OCI-LY1 (cell line): ENCODE results near the gene PRAC1.

Experiments used
- H2AFZ ChIP-seq: fragments of 200-600 bp; sonication (generic), shearing (Covaris generic); 2 replicates; pipeline ENCODE4 v1.6.0; 2014; ENCODE audit warnings: antibody characterized with exemption, mild to moderate bottlenecking, low read length
- H3F3A ChIP-seq: fragments of 200-600 bp; sonication (generic), shearing (Covaris generic); 2 replicates; pipeline ENCODE4 v1.6.0; 2014; ENCODE audit warnings: mild to moderate bottlenecking, antibody characterized with exemption, low read length, moderate library complexity; ENCODE audit not compliant: insufficient read depth
- H3K27ac ChIP-seq: fragments of 200-600 bp; sonication (generic); 2 replicates; pipeline ENCODE4 v1.5.1; 2014; ENCODE audit warnings: low read length, mixed run types, mild to moderate bottlenecking, low read depth; ENCODE audit not compliant: poor library complexity, severe bottlenecking
- H3K27me3 ChIP-seq: fragments of 200-600 bp; sonication (generic); 2 replicates; pipeline ENCODE4 v1.6.0; 2014; ENCODE audit warnings: antibody characterized with exemption, mild to moderate bottlenecking, low read length, moderate library complexity; ENCODE audit not compliant: insufficient read depth
- H3K36me3 ChIP-seq: fragments of 200-600 bp; sonication (generic); 2 replicates; pipeline ENCODE4 v1.6.1; 2014; ENCODE audit warnings: mild to moderate bottlenecking, antibody characterized with exemption, low read length, moderate library complexity, mixed read lengths; ENCODE audit not compliant: insufficient read depth
- H3K4me1 ChIP-seq: fragments of 200-600 bp; sonication (generic); 2 replicates; pipeline ENCODE4 v1.5.1; 2014; ENCODE audit warnings: mild to moderate bottlenecking, low read length, moderate library complexity; ENCODE audit not compliant: insufficient read depth, severe bottlenecking
- H3K4me2 ChIP-seq: fragments of 200-600 bp; sonication (generic), shearing (Covaris generic); 2 replicates; pipeline ENCODE4 v1.6.1; 2014; ENCODE audit warnings: low read length
- H3K4me3 ChIP-seq: fragments of 200-600 bp; sonication (generic); 2 replicates; pipeline ENCODE4 v1.5.1; 2014; ENCODE audit warnings: low read length, low read depth, mild to moderate bottlenecking, mixed read lengths; ENCODE audit not compliant: poor library complexity, severe bottlenecking
- H3K79me2 ChIP-seq: fragments of 200-600 bp; shearing (Covaris generic); 2 replicates; pipeline ENCODE4 v1.6.1; 2016; ENCODE audit warnings: mixed run types, low read length, mixed read lengths; ENCODE audit not compliant: insufficient read depth
- H3K9ac ChIP-seq: fragments of 200-600 bp; sonication (generic), shearing (Covaris generic); 2 replicates; pipeline ENCODE4 v1.6.1; 2014; ENCODE audit warnings: mild to moderate bottlenecking, low read length, mixed read lengths
- H3K9me2 ChIP-seq: fragments of 200-600 bp; sonication (generic), shearing (Covaris generic); 2 replicates; pipeline ENCODE4 v1.6.1; 2014; ENCODE audit warnings: low read depth, mild to moderate bottlenecking, low read length, mixed read lengths
- H3K9me3 ChIP-seq: fragments of 200-600 bp; shearing (Covaris generic); 2 replicates; pipeline ENCODE4 v1.6.1; 2014; ENCODE audit warnings: low read length, mixed read lengths
- H4K20me1 ChIP-seq: fragments of 200-600 bp; sonication (generic), shearing (Covaris generic); 2 replicates; pipeline ENCODE4 v1.6.0; 2016; ENCODE audit warnings: mild to moderate bottlenecking, low read length; ENCODE audit not compliant: insufficient read depth
- CTCF ChIP-seq: fragments of 200-600 bp; sonication (generic), shearing (Covaris generic); IDR thresholded peaks from 2 replicates; pipeline ENCODE4 v1.5.1; 2017; ENCODE audit warnings: mild to moderate bottlenecking, antibody characterized with exemption, low read length, moderate library complexity, mixed read lengths
- EZH2 ChIP-seq: fragments of 200-600 bp; sonication (generic), shearing (Covaris generic); IDR thresholded peaks from 2 replicates; pipeline ENCODE4 v1.8.0; 2017; ENCODE audit warnings: borderline replicate concordance, mixed run types, mild to moderate bottlenecking, antibody characterized with exemption, low read length, moderate library complexity, mixed read lengths

The PRAC1 gene

GRCh38 chr17:48681609-48682008, 40.7 kb downstream of the PRAC1 start:
- H3K36me3 ChIP-seq, result no peaks in the 10 kb centered on the region
- no peak overlapping the region for H2AFZ ChIP-seq
- no peak overlapping the region for H3K4me3 ChIP-seq
- H3K27me3 ChIP-seq, result no peaks in the 10 kb centered on the region; the same call in 1 of the 2 replicates
- no peak overlapping the region for H3K4me2 ChIP-seq
- no peaks in the 10 kb centered on the region for H3K9me2 ChIP-seq
- no peak overlapping the region for H3K27ac ChIP-seq
- no peak overlapping the region for H3K9ac ChIP-seq
- TF ChIP-seq EZH2, result no peak
- H3K79me2 ChIP-seq, result no peaks in the 10 kb centered on the region
- no peaks in the 10 kb centered on the region for H3K4me1 ChIP-seq
- H4K20me1 ChIP-seq, result no peaks in the 10 kb centered on the region
- H3K9me3 ChIP-seq, result no peaks in the 10 kb centered on the region
- H3F3A ChIP-seq, result no peaks in the 10 kb centered on the region

GRCh38 chr17:48679385-48680096, 42.8 kb downstream of the PRAC1 start:
- no peaks in the 10 kb centered on the region for H3K36me3 ChIP-seq
- no peaks in the 10 kb centered on the region for H3K9me3 ChIP-seq
- TF ChIP-seq EZH2, result no peak
- TF ChIP-seq CTCF, result no peak
- no peaks in the 10 kb centered on the region for H4K20me1 ChIP-seq
- H3K79me2 ChIP-seq, result no peaks in the 10 kb centered on the region
- H3F3A ChIP-seq, result no peaks in the 10 kb centered on the region
- no peaks in the 10 kb centered on the region; the same call in 1 of the 2 replicates for H3K27me3 ChIP-seq
- no peak overlapping the region for H3K9ac ChIP-seq
- H2AFZ ChIP-seq, result no peak overlapping the region
- H3K27ac ChIP-seq, result no peak overlapping the region
- H3K4me1 ChIP-seq, result no peaks in the 10 kb centered on the region
- no peaks in the 10 kb centered on the region for H3K9me2 ChIP-seq
- H3K4me3 ChIP-seq, result no peak overlapping the region
- H3K4me2 ChIP-seq, result no peak overlapping the region

DNA sequence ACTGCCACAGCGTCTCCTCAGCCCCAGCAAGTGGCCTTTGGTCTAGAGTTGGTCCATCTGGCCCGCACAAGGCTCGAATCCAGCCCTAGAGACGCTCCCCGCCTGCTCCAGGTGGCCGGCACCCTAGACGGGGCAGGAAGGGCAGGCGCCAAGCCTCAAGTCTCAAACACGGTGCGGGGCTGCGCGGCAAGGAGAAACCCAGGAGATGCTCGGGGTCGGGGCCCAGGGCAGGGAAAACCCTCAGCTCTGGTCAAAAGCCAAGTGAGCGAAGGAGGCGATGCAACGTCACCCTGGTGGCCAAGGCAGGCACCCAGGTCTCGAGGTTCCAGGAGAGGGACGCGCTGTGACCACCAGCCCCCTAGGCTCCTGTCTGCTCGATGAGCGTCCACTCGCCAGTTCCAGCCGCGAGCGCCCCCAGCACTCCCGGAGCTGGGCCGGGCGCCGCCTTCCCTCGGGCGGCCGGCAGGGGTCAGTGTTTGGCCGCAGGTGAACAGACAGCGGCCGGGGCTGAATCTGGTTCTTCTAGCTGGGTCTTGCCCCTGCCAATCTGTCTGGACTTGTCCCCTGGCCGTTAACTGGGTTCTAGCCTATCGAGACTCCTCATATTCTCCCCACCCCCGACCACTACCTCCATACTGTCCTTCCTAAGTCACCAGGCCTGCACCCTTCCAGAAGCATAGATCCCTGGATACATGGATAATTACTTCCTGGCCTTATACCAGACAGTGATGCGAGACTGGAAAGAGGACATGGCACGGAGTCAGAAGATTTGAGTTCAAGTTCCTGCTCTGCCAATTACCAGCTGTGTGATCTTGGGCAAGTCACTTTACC, 44.0 kb downstream of the PRAC1 start:
- Histone ChIP-seq H3K4me3 (no peak overlapping the region), H3K4me2 (no peak overlapping the region)

More for the DNA sequence above, 44.0 kb downstream of the PRAC1 start:
- Histone ChIP-seq H3K27me3 (no peaks in the 10 kb centered on the region; the same call in 1 of the 2 replicates), H4K20me1 (no peaks in the 10 kb centered on the region), H3K9ac (no peak overlapping the region), H3F3A (no peaks in the 10 kb centered on the region), H3K27ac (no peak overlapping the region), H3K4me1 (no peaks in the 10 kb centered on the region), H2AFZ (no peak overlapping the region), H3K9me2 (no peaks in the 10 kb centered on the region), H3K36me3 (no peaks in the 10 kb centered on the region), H3K79me2 (no peaks in the 10 kb centered on the region), H3K9me3 (no peaks in the 10 kb centered on the region)
- TF ChIP-seq EZH2 (no peak), CTCF (peak; percentile 83)
